Stimulated activated CD4-positive, alpha-beta T cell treated with anti-CD3 and anti-CD28 coated beads, Interleukin-4, amount 100 ng/mL, for 24 hours (primary cell): Measurements from ENCODE around the gene NEDD4.
"Not testable (repeated sequence)": the region's sequence is repeated elsewhere in the genome, so short reads cannot be mapped to it uniquely, and the experiment has no call there.

ENCODE experiments used
- DNase-seq: peaks from one replicate; pipeline ENCODE4 v3.0.0-alpha.2; 2020

Gene NEDD4

DNA sequence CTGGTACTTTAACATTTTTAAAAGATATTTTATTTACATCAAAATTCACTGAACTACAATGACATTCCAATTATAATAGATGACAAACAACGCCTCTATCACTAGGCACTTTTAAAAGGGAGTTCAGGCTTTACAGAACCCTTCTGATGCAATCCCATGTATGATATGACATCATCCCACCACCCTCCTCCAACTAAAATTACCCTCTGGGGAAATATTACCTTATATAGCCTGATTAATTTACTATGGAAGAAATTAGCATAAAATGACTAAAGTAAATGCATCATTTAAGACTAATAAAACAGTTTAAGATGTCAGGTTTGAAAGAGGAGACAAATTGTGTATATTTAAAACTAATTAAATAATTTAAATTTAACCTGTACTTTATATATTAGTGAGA, 10.4 kb upstream of the NEDD4 start:
- not testable (repeated sequence) for DNase-seq

DNA sequence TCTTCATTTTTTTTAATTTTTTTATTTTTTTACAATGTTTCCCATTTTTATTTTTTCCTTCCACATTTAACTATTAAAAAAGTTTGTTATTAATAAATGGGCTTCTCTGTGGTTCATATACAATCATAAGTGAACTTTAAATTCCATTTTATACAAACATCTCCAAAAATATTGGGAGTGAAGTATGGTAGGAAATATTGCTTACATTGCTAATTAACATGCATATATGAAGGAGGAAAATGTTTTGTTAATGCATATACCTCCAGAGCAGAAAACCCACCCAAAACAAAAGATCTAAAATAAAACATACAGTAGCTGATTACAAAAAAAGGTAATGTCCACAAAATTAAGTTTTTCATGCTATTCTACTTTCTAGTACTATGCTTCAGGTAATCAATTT, 9.9 kb upstream of the NEDD4 start:
- not testable (repeated sequence) for DNase-seq

DNA sequence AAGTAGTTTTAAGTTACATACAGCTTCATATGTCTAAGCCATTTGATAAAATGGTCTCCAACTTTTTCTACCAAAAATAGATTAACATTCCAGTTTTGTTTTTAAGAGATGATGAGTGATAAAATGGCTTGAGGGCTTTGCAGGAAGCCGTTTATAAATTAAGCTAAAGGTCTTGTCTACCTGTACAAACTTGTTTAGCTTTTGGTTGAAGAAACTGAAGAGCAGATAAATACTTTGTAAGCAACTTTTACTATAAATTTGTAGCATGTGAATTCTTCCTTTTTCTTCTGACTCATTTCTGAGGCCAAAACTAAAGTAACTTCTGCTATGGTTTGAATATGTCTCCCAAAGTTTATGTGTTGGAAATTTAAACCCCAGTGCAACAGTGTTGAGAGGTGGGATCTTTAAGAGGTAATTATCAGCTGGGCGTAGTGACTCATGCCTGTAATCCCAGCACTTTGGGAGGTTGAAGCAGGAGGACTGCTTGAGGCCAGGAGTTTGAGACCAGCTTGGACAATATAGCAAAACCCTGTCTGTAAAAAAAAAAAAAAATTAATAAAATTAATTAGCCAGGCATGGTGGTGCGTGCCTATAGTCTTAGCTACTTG, 8.2 kb upstream of the NEDD4 start:
- no peak for DNase-seq

DNA sequence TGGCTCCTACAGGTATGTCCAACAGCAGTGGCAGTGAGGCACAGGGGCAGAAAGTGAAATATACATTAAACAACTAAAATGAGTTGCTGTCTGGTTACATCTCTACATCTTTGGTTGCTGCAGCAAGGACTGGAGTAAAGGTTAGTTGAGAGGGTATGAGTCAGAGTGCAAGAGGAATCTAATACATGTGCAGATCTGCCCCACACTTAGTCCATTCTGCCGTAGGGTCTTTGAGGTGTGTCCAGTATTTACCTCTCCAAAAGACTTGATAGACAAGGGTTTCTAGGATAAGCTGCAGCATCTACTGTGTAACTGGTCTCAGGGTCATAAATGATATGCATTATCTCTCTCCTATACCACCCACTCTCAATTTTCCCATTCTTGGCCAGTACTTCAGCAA, 6.2 kb upstream of the NEDD4 start:
- DNase-seq: no peak

DNA sequence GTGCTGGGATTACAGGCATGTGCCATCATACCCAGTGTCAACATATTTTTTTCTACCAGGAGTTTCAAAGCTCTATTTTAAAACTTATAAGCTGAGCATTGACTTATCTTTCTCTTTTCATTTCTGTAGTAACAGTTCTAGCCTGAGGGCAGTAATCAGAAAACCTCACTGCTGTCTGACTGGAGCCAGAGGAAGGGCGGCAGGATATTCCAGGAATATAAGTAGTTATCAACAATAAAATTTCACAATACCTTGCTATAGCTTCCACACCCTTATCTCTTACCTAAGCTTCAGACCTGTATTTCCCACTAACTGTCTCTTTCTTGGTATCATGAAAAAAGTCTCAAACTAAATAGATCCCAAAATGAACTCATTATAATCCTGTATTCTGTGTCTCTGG, 5.1 kb upstream of the NEDD4 start:
- DNase-seq: no peak

DNA sequence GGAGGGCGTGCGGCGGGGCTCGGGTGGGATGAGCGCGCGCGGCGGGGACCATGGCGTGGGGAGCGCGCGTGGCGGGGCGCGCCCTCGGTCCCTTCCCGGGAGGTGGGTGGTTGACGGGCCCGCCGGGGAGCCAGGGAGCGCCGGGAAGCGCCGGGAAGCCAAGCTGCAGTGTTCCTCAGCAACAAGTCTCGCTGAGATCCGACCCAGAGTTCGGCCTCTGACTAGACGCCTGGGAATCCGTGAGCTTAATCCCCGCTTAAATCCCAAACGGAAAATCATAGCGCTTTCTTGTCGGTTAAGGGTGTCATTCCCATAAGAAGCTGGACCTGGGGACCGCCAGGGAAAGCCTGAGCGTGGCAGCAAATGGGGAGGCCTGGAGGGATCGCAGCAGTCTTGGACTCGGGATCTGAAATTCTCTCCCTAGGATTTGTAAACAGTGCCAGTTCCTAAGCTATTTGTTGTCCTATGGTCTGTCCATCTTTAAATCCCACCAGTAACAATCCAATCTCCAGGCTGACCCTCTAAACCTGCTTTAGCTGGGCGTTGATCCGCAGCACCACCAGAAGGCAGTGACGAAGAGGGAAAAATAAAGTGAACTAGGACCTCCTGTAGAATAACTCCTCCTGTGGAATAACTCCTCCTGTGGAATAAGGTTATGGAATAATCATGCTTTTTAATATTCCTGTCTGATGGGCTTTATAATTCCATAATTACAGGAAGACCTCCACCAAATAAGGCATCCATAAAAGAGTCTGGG, 570 bp upstream of the NEDD4 start:
- no peak for DNase-seq

DNA sequence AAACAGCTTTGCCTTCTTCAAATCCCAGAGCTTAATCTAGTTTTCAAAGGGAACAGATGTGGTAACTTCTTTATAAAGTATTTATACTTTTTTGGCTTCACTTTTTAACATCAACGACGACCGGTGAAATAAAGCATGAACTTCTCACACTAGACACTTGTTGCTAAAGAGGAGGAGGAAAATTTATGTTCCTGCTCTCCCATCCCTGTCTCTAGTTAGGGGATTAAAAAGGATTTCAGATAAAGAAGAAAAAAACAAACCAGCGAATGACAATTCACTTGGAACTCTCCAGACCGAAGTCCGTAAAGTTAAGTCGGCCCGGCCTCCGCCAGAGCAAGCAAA, 672 bp downstream of the NEDD4 start:
- DNase-seq: no peak

DNA sequence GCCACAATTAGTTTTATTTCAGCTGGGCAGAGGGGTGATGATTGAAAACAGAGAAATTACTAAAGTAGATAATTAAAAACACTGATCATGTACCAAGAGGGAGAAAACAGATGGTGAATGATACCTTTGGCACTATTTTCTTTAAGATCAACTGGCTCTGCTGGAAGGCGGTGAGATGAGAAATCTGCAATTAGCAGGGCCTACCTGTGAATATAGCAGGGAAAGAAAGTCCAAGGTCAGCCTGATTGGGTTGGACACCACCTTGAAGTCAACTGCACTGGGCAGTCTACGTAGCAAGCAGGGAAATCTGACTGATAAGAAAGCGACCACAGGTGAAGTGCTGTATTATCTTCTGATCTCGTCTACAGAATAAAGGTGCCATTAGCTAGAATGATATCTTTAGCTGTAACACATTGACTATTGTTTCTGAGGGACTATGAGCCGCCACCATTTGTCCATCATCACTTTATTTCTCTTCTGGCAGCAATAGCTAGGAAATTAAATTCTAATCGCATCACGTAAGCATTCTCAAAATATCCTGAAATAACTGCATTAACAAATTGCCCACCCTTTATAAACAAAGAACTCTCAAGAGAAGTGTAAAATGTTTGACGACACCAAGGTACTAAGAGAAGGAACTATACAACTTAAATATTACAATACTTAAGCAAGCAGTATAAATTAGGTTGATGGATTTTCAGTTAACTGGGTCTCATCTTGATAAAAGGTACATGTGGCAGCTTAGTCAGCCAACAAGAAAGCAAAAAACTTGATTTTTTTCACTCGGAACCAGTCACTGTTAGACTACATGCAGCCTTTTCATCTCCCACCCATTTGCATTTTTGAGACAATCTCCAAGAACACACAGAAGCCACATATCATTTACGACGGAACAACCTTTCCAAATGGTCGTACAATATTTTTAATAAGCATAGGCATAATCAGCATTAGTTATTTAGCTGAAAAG, 1.3 kb downstream of the NEDD4 start:
- no peak for DNase-seq

DNA sequence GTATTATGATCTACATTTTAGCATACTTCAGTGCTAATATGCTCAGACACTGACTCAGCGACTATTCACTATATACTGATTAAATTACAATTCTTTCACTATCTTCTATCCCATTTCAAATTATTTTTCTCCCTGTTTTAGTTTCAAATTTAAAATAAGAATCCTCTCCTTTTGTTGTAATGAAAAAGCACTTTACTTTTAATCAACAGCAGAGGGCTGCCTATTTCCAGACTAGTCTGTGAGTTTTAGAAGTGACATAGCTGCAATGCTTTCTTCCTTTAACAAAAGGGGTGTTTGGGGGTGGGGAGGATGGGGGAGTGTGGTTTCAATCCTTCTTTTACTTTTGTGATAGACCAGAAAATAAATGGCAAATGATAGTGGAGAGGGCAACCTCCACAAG, 2.4 kb downstream of the NEDD4 start:
- no peak for DNase-seq

DNA sequence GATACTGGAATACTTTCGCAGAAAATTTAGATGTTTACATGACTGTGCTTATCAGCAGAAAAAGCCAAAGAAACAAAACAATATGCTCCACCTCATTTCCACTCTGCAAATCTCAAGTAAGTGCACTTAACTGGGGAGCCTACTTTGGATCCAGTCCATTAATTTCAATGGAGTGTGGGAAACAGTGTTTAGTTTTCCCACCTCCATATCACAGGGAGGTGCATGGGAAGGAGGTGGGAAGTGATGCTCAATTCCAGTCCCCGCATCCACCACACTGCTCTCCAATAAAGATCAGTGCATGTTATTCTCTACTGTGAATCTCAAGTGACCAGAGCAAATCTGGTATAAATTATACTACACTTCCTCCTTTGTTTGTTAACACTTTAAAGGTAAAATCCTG, 2.9 kb downstream of the NEDD4 start:
- DNase-seq: no peak

DNA sequence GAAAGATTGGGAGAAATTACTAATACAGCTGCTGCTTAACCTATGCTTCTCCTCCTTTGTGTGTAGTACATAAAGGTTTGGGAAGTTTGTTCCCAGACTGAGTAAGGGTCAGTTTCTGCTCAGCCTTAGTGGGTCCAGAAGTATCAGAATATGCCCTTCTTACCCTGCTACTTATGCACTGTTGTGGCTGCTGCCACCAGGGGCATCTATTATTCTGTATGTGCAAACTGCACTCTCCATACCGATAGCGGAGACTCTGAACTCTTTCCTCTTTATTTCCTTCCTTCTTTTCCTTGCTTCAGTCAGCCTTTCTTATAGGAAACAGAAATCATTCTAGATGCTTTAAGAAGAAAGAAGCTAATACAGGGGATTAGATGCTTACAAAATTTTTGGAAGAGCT, 4.0 kb downstream of the NEDD4 start:
- no peak for DNase-seq

DNA sequence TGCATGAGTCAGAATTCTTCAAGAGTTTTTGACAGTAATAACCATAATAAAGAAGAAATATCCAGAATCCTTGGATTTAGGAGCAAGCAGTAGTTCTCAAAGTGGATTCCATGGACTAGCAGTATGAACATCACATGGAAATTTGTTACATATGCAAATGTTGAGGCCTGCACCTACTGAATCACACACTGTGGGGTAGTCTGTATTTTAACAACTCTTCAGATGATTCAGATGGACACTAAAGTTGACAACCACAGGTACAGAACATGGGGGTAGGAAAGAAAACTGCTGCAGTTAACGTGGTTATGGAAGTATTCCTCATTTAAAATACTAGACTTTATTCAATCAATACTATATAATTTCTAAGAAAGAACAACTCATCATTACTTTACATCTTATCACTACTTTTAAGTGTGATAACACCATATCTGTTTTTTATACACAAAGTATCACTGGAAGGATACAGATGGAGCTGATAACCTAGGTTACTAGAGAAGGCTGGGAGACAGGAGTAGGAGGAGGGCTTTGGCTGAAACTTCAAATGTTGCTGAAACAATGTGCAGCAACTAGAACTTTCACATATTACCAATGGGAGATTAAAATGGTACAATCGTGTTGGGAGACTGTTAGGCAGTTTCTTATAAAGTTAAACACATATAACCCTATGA, 11.7 kb downstream of the NEDD4 start:
- no peak for DNase-seq

DNA sequence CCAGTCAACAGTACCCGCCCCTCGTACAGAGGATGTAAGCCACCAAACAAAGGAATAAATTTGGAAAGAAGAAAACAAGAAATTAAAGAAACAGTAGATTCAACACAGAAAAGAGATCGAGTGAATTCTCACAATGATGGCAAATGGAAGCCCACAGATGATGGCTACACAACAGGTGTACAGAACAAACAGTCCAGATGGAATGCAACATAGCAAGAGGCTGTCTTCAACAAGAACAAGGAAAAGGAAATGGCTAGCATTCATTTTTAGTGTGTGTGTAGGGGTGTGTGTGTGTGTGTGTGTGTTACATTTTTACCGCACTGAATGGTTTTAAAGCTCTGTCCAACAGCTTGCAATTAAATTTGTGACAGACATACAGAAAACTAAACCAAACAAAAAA, 12.9 kb downstream of the NEDD4 start:
- no peak for DNase-seq

DNA sequence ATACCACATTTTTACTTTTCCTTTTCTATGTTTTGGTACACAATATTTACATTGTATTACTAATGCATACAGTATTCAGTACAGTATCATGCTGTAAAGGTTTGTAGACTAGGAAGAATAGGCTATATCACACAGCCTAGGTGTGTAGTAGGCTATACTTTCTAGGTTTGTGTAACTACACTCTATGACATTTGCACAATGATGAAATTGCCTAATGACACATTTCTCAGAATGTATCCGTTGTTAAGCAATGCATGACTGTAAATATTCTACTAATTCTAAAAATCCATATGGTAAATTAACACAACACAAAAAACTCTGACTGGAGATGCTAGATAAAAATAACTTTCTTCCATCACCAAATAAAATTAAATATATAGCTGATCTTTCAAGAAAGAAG, 16.2 kb downstream of the NEDD4 start:
- DNase-seq: no peak

DNA sequence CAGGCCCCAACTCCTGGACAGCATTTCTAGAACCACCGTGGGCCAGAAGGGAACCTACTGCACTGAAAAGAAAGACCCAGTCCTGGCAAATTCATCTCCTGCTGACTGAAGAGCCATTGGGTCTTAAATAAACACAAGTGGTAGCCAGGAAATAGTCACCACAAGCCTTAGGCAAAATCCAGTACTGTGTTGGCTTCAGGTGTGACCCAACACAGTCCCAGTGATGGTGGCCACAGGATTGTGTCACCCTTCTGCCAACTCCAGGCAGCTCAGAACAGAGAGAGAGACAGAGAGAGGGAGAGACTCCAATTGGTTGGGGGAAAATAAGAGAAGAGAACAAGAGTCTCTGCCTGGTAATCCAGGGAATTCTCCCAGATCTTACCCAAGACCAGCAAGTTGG, 23.1 kb downstream of the NEDD4 start:
- no peak for DNase-seq

DNA sequence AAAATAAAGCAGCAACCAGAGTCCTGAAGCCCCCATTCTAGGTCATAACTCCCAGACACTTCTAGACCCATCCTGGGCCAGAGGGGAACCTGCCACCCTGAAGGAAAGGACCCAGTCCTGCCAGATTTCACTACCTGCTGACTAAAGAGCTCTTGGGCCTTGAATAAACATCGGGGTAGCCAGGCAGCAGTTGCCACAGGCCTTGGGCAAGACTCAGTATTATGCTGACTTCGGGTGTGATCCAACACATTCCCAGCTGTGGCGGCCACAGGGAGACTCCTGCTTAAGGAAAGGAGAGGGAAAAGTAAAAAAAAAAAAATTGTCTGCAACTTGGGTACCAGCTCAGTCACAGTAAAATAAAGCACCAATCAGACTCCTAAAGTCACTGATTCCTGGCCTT, 23.8 kb downstream of the NEDD4 start:
- no peak for DNase-seq

DNA sequence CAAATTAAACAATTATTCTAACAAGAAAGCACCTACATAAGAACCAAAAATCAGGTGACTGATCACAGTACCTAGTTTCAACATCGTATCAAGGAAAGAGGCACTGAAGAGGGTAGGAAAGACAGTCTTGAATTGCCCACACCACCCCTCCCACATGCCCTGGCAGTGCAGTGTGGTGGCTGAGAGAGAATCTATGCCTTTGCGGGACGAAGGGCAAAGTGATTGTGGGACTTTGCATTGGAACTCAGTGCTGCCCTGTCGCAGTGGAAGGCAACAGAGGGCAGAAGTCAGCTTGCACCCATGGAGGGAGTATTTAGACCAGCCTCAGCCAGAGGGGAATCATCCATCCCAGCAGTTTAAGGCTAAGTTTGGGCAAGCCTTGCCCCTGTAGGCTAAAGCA, 24.5 kb downstream of the NEDD4 start:
- DNase-seq: no peak

DNA sequence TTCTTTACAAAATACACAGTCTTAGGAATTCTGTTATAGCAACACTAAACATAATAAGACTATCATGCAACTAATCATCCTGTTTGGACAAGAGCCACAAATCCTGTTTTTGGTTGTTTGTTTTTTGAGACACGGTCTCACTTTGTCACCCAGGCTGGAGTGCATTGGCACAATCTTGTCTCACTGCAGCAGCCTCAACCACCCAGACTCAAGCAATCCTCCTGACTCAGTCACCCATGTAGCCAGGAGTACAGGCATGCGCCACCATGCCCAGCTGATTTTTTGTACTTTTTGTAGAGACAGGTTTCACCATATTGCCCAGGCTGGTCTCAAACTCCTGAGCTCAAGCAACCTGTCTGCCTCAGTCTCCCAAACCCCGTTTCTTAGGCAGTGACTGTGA, 28.3 kb downstream of the NEDD4 start:
- no peak for DNase-seq

DNA sequence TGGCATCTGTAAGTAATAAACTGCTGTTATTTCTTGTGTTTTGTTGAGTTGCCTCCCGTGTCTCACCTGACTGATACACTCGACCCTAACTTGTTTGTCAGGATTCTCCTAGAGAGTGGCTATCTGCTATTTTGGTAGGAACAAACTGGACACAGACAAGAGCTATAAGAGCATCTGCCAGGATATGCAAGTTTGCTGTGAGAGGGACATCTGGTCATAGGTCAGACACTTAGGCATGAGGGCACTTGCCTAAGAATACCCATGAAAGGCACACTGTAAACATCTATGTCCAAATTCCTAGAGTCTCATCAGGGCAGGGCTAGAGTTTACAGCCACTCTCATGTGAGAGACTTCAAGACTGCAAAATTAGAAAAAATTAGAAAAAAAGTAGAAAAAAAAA, 32.5 kb downstream of the NEDD4 start:
- no peak for DNase-seq

DNA sequence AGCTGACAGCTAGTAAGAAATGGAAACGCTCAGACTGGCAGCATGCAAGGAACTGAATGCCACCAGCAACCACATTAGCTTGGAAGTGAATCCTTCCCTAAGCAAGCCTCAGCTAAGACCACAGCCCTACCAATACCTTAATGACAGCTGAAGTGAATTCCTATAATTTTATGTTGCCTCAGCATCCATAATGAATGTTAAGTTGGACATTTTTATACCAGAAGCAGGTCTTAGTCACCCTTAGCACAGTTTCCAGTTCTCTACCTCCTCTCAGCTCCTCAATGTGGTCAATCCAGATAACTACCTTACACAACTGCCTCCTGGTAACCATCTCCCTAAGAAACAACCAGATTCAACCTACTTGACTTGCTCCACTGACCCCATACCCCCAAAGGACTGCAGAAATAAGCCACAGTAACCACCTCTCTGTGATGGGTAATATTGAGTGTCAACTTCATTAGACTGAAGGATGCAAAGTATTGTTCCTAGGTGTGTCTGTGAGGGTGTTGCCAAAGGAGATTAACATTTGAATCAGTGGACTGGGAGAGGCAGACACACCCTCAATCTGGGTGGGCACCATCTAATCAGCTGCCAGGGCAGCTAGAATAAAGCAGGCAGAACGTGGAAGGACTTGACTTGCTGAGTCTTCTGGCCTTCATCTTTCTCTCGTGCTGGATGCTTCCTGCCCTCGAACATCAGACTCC, 33.5 kb downstream of the NEDD4 start:
- no peak for DNase-seq

DNA sequence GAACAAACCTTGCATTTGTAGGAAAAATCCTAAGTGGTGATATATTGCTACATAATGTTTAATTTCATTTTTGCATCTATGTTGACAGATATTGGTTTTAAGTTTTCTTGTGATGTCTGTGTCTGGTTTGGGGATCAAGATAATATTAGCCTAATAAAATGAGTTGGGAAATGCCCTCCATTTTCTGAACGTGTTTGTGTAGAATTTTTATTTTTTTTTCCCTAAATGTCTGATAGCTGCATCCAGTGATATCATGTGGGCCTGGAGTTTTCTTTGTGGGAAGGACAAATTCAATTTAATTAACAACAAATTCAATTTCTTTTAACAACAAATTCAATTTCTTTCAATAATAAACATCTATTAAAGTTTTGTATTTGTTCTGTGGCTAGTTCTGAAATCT, 35.1 kb downstream of the NEDD4 start:
- DNase-seq: no peak

DNA sequence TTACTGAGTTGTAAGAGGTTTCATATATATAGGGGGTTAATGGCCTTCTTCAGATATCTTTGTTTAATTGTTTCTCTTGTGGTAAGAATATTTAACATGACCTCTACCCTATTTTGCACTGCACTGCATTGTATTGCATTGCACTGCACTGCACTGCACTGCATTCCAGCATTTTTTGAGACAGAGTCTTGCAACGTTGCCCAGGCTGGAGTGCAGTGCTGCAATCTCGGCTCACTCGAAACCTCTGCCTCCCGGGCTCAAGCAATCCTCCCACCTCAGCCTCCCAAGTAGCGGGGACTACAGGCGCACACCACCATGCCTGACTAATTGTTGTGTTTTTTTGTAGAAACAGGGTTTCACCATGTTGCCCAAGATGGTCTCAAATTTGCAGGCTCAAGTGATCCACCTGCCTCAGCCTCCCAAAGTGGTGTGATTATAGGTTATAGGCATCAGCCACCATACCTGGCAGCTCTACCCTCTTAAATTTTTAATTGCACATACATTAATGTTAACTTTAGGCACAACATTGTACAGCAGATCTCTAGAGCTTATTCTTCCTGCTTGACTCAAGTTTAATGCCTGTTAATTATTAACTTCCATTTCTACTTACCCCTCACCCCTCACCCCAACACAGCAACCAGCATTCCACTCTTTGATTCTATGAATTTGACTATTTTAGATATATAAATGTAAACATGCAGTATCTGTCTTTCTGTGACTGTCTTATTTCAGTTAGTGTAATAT, 38.4 kb downstream of the NEDD4 start:
- DNase-seq: no peak
